ENCODE measurements around the gene DENND4A. TPM values are rescaled to one million over a fixed set of nuclear protein-coding genes. Genes with fewer than 3 reads are reported as not detected.

The DENND4A gene
- total RNA-seq, 3 donors from 2014 or later, result 25.3 to 59.0 (median 48.2) TPM

- no peak for DNase-seq (ENCODE audit: low spot score in 2 of 2)
- Histone ChIP-seq H3K4me1 (no peaks in the 10 kb centered on the region), H3K36me3 (no peaks in the 10 kb centered on the region), H3K4me3 (no peak overlapping the region), H3K27ac (no peak overlapping the region), H3K9me3 (no peaks in the 10 kb centered on the region), H3K27me3 (no peaks in the 10 kb centered on the region)
- intact Hi-C loops (cut with DNase I; ENCODE audit: low total_unique reads), result no loop called here
- TF ChIP-seq POLR2AphosphoS5 (IDR thresholded peaks at IDR 0.05), result no peak
- TF ChIP-seq, protein P1, sequence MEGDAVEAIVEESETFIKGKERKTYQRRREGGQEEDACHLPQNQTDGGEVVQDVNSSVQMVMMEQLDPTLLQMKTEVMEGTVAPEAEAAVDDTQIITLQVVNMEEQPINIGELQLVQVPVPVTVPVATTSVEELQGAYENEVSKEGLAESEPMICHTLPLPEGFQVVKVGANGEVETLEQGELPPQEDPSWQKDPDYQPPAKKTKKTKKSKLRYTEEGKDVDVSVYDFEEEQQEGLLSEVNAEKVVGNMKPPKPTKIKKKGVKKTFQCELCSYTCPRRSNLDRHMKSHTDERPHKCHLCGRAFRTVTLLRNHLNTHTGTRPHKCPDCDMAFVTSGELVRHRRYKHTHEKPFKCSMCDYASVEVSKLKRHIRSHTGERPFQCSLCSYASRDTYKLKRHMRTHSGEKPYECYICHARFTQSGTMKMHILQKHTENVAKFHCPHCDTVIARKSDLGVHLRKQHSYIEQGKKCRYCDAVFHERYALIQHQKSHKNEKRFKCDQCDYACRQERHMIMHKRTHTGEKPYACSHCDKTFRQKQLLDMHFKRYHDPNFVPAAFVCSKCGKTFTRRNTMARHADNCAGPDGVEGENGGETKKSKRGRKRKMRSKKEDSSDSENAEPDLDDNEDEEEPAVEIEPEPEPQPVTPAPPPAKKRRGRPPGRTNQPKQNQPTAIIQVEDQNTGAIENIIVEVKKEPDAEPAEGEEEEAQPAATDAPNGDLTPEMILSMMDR (IDR thresholded peaks at IDR 0.05), result no peak
- TF ChIP-seq POLR2A (IDR thresholded peaks at IDR 0.05), result no peak
Measured at GRCh38 chr15:65777843-65778242, 14.2 kb downstream of the DENND4A start.

DNA sequence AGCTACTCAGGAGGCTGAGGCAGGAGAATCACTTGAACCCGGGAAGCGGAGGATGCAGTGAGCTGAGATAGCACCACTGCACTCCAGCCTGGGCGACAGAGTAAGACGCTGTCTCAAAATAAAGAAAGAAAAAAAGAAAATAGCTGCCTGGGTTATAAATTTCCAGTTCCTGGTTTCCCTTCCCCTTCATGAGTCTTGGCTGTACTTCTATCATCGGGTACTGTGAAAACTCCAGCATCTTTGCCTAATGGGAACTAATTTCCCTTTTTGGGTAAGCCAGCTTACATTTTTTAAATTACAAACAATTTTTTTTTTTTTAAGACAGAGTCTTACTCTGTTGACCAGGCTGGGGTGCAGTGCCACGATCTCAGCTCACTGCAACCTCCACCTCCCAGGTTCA lies 15.0 kb downstream of the DENND4A start:
- TF ChIP-seq, protein P1 (IDR thresholded peaks at IDR 0.05), result no peak
- TF ChIP-seq POLR2A (IDR thresholded peaks at IDR 0.05) (no peak), POLR2AphosphoS5 (IDR thresholded peaks at IDR 0.05) (no peak)
- H3K27me3 ChIP-seq, result no peaks in the 10 kb centered on the region
- H3K27ac ChIP-seq, result no peak overlapping the region
- H3K36me3 ChIP-seq, result no peaks in the 10 kb centered on the region
- intact Hi-C loops (cut with DNase I; ENCODE audit: low total_unique reads), result no loop called here
- H3K4me1 ChIP-seq, result no peaks in the 10 kb centered on the region
- no peaks in the 10 kb centered on the region for H3K9me3 ChIP-seq
- H3K4me3 ChIP-seq, result no peak overlapping the region
- DNase-seq (ENCODE audit: low spot score in 2 of 2), result no peak

DNA sequence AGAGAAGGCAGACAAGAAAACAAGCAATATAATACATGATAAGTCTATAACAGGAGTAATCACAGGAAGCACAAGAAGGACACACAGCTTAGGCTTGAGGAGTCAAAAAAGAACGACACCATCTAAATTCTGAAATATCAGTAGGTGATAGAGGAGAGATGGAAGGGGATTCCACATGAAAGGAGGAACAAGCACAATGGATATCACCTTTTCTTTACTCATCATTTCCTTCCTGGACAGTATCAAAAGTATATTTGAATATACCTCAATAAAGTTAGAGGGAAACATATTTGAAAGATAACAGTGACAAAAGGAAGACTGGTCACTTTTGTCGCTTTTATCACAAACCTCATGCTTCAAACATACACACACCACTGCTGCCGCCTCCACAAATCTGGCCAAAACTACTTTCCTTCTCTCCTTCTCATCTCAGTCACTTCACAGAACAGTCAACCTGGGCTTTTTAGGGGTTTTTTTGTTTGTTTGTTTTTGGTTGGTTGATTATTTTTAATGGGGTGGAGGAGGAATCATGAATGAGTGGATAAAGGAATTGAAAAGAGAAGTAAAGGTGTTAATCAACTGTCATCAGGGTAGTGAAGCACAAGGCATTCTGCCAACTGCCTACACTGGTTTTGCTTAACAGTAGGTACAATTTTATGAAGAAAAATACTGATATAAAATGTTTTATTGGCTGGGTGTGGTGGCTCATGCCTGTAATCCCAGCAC lies 18.5 kb downstream of the DENND4A start:
- H3K4me3 ChIP-seq, result no peak overlapping the region
- intact Hi-C loops (cut with DNase I; ENCODE audit: low total_unique reads), result no loop called here
- no peaks in the 10 kb centered on the region for H3K9me3 ChIP-seq
- H3K36me3 ChIP-seq, result no peaks in the 10 kb centered on the region
- DNase-seq (ENCODE audit: low spot score in 2 of 2), result no peak
- no peaks in the 10 kb centered on the region for H3K4me1 ChIP-seq
- no peak overlapping the region for H3K27ac ChIP-seq
- TF ChIP-seq POLR2A (IDR thresholded peaks at IDR 0.05) (no peak), POLR2AphosphoS5 (IDR thresholded peaks at IDR 0.05) (no peak)
- TF ChIP-seq, protein P1 (IDR thresholded peaks at IDR 0.05), result no peak
- H3K27me3 ChIP-seq, result no peaks in the 10 kb centered on the region

DNA sequence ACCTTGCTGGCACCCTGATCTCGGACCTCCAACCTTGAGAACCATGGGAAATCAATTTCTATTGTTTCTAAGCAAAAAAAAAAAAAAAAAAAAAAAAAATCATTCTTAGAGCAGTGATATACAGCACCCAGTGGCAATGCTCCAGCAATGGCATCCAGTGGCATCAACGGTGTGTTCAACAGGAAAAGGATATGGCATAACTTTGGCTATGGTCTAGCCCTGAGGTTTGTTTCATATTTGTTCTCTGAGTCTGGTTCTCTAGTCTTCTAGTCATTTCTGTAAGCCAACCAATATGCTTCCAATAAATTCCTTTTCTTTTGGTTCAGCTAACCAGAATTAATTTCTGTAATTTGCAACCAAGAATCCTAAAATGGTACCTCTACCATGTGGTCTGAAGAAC lies 19.2 kb downstream of the DENND4A start:
- DNase-seq (ENCODE audit: low spot score in 2 of 2), result no peak
- no peaks in the 10 kb centered on the region for H3K36me3 ChIP-seq
- H3K4me3 ChIP-seq, result no peak overlapping the region
- intact Hi-C loops (cut with DNase I; ENCODE audit: low total_unique reads), result no loop called here
- H3K27me3 ChIP-seq, result no peaks in the 10 kb centered on the region
- H3K9me3 ChIP-seq, result no peaks in the 10 kb centered on the region
- H3K27ac ChIP-seq, result no peak overlapping the region
- TF ChIP-seq POLR2AphosphoS5 (IDR thresholded peaks at IDR 0.05), result no peak
- no peak for TF ChIP-seq POLR2A (IDR thresholded peaks at IDR 0.05)
- TF ChIP-seq, protein P1 (IDR thresholded peaks at IDR 0.05), result no peak
- no peaks in the 10 kb centered on the region for H3K4me1 ChIP-seq

DNA sequence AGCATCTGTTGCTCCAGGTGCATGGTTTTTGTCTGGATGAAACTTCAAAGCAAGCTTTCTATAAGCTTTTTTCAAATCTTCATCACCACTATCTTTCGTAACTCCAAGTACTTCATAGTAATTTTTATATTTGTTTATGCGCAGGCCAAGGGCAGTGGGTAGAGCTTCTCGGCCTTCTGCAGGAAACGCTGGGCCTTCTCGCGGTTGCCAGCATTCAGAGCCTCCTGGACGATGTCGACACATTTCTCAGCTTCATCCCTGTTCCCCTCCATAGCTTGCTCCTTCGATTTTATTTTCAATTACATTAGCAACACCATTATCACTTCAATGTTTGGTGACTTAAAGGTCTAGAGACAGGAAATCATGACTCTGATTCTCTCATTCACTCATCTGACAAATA lies 20.2 kb downstream of the DENND4A start:
- Histone ChIP-seq H3K27ac (no peak overlapping the region), H3K4me3 (no peak overlapping the region), H3K36me3 (no peaks in the 10 kb centered on the region), H3K4me1 (no peaks in the 10 kb centered on the region), H3K27me3 (no peaks in the 10 kb centered on the region), H3K9me3 (no peaks in the 10 kb centered on the region)
- no peak for DNase-seq (ENCODE audit: low spot score in 2 of 2)
- TF ChIP-seq POLR2A (IDR thresholded peaks at IDR 0.05), result no peak
- TF ChIP-seq POLR2AphosphoS5 (IDR thresholded peaks at IDR 0.05), result no peak
- TF ChIP-seq, protein P1 (IDR thresholded peaks at IDR 0.05), result no peak
- intact Hi-C loops (cut with DNase I; ENCODE audit: low total_unique reads), result no loop called here
